T-cell (primary cell): Measurements from ENCODE around the gene GABPB2. TPM values are rescaled to one million over a fixed set of nuclear protein-coding genes. Genes with fewer than 3 reads are reported as not detected.

Experiments used
- ATAC-seq, 4 experiments: fragments of 200-7000 bp in 3 of 4; fragments of 150-1000 bp in 1 of 4; cut with Tn5 transposase; replicated peaks in 1 of 4; 1 replicate in 3 of 4; 2 replicates in 1 of 4; pipeline ENCODE4 v1.10.0; 2021; ENCODE audit warnings: moderate library complexity in 3 of 4, mild to moderate bottlenecking in 2 of 4, moderate number of reproducible peaks in 1 of 4
- CTCF ChIA-PET, 2 donors: fragments of 300-600 bp; sonication (Branson Sonifier 250); formaldehyde crosslinking; loops; one replicate each; lab custom pipeline; 2022; ENCODE audit warnings: antibody characterized with exemption in 2 of 2; lab: Charles Lee
- POLR2A ChIA-PET, 2 donors: fragments of 300-600 bp; sonication (Branson Sonifier 250); formaldehyde crosslinking; loops; one replicate each; lab custom pipeline; 2022; ENCODE audit warnings: antibody characterized with exemption in 2 of 2; lab: Charles Lee
- DNase-seq, 35 experiments: peaks; one replicate each; pipeline versions ENCODE4 v3.0.0 to v3.0.0-alpha.2; 2013 to 2023
- H3K27ac ChIP-seq: one replicate; pipeline ENCODE4 v1.5.1; 2013; ENCODE audit warnings: low read length
- H3K27me3 ChIP-seq, 2 experiments: replicated peaks in 1 of 2; 1 replicate in 1 of 2; 2 replicates in 1 of 2; pipeline versions ENCODE4 v1.6.1 to v1.7.0; 2013; ENCODE audit warnings: low read length in 1 of 2, mixed read lengths in 1 of 2; ENCODE audit not compliant: control insufficient read depth in 2 of 2, insufficient read depth in 2 of 2; ENCODE audit errors: extremely low read depth in 1 of 2
- H3K36me3 ChIP-seq, 2 donors: 1 replicate in 1 of 2; 2 replicates in 1 of 2; pipeline versions ENCODE4 v1.6.1 to v1.7.0; 2013; ENCODE audit warnings: low read length in 1 of 2; ENCODE audit not compliant: control insufficient read depth in 2 of 2, insufficient read depth in 1 of 2; ENCODE audit errors: extremely low read depth in 1 of 2
- H3K4me1 ChIP-seq, 2 experiments: 1 replicate in 1 of 2; 2 replicates in 1 of 2; pipeline versions ENCODE4 v1.6.1 to v1.7.0; 2013; ENCODE audit warnings: low read length in 2 of 2, mixed read lengths in 1 of 2; ENCODE audit not compliant: insufficient read depth in 2 of 2, control insufficient read depth in 1 of 2; ENCODE audit errors: extremely low read depth in 1 of 2
- H3K4me3 ChIP-seq, 2 donors: 1 replicate in 1 of 2; 2 replicates in 1 of 2; pipeline versions ENCODE4 v1.5.1 to v1.7.0; 2013; ENCODE audit warnings: mild to moderate bottlenecking in 2 of 2, low read length in 1 of 2, moderate library complexity in 1 of 2; ENCODE audit not compliant: control insufficient read depth in 1 of 2; ENCODE audit errors: extremely low read depth in 1 of 2
- H3K9me3 ChIP-seq: 2 replicates; pipeline ENCODE4 v1.7.0; 2013
- H3K27ac Mint-ChIP-seq, 2 donors: one replicate each; pipeline ENCODE4 v1.8.0; 2020 to 2021; ENCODE audit warnings: mild to moderate bottlenecking in 2 of 2, mixed read lengths in 2 of 2
- H3K27me3 Mint-ChIP-seq, 2 donors: one replicate each; pipeline ENCODE4 v1.8.0; 2021 to 2022; ENCODE audit warnings: mixed read lengths in 2 of 2
- H3K36me3 Mint-ChIP-seq: one replicate; pipeline ENCODE4 v1.8.0; 2021; ENCODE audit warnings: mixed read lengths
- H3K4me1 Mint-ChIP-seq, 3 donors: one replicate each; pipeline ENCODE4 v1.8.0; 2020 to 2022; ENCODE audit warnings: mixed read lengths in 3 of 3, mild to moderate bottlenecking in 1 of 3
- H3K4me3 Mint-ChIP-seq, 3 donors: one replicate each; pipeline ENCODE4 v1.8.0; 2020 to 2022; ENCODE audit warnings: mild to moderate bottlenecking in 3 of 3, mixed read lengths in 3 of 3, moderate library complexity in 3 of 3
- H3K9me3 Mint-ChIP-seq, 3 donors: one replicate each; pipeline ENCODE4 v1.8.0; 2020 to 2022; ENCODE audit warnings: mixed read lengths in 3 of 3
- WGBS: methylation state at CpG from one replicate; pipeline ENCODE4 v1.1.5; 2013; ENCODE audit warnings: missing lambda C conversion rate; ENCODE audit not compliant: insufficient coverage; 5-methylcytosine and 5-hydroxymethylcytosine counted together
- total RNA-seq, 35 experiments: library from RNA in 6 of 35; stranded (reverse) in 6 of 35; fragments of 120-200 nt in 1 of 35; gene quantifications; one replicate each; pipeline versions ENCODE4 v1.2.1 to v1.2.4 and lab custom pipeline; 2013 to 2026

The GABPB2 gene
- total RNA-seq, 5 donors from 2014 or later (not counting 1 experiment from before 2014, with no cell fraction given), result 29.6 to 41.3 (median 32.5) TPM

GRCh38 chr1:151048645-151049032, 21.9 kb upstream of the GABPB2 start:
- Histone ChIP-seq H3K9me3 (no peaks in the 10 kb centered on the region), H3K36me3 (peaks cover 2 to 29% of the 10 kb centered on the region in 2 donors), H3K4me3 (peak overlapping the region; percentile 75 to 95), H3K4me1 (peaks cover 22 to 47% of the 10 kb centered on the region in 2 experiments), H3K27ac (peak overlapping the region; percentile 72), H3K27me3 (no peaks in the 10 kb centered on the region)
- peak overlapping the region; percentile 88 to 92 (median 89) for H3K4me3 Mint-ChIP-seq
- H3K27ac Mint-ChIP-seq, result peak overlapping the region; percentile 96
- H3K36me3 Mint-ChIP-seq, result peaks cover 24% of the 10 kb centered on the region
- ATAC-seq (peak in 2 of 4 experiments; percentile 4 to 28), DNase-seq (no peak)
- H3K9me3 Mint-ChIP-seq, result no peaks in the 10 kb centered on the region
- H3K4me1 Mint-ChIP-seq, result peaks cover 68 to 78% (median 69%) of the 10 kb centered on the region in 3 donors
- ChIA-PET CTCF (interaction anchor here in 1 of 2 donors (0.6 to 2.0 kb wide), 5 partner anchors 9 to 653 kb away, joined by 3 to 10 read pairs (median 6); partner anchors contain the start of genes CDC42SE1 and MLLT11), POLR2A (interaction anchor here in 1 of 2 donors (1.5 kb wide), 1 partner anchor 9 kb away, joined by 16 read pairs; no protein-coding TSS in a partner anchor)
- WGBS, result 40% methylated on average over 2 of the region's 3 CpGs
- H3K27me3 Mint-ChIP-seq, result no peaks in the 10 kb centered on the region

GRCh38 chr1:151049458-151049857, 21.1 kb upstream of the GABPB2 start:
- ChIA-PET POLR2A (interaction anchor here in 1 of 2 donors (0.7 kb wide), 1 partner anchor 48 kb away, joined by 3 read pairs; no protein-coding TSS in a partner anchor), CTCF (interaction anchor here (1.0 to 2.0 kb wide), 3 partner anchors 8 to 52 kb away, joined by 3 to 10 read pairs (median 7); partner anchors contain the start of gene MLLT11 (in 1 of the 2))
- Mint-ChIP-seq H3K27ac (peak overlapping the region; percentile 96), H3K4me3 (peak overlapping the region in 2 of 3 donors; percentile 34 to 92), H3K27me3 (no peaks in the 10 kb centered on the region), H3K9me3 (no peaks in the 10 kb centered on the region), H3K36me3 (peaks cover 27% of the 10 kb centered on the region), H3K4me1 (peaks cover 73 to 82% (median 74%) of the 10 kb centered on the region in 3 donors)
- H3K27me3 ChIP-seq, result no peaks in the 10 kb centered on the region
- ATAC-seq (no peak), DNase-seq (peak in 1 of 35 experiments; percentile 23)
- peaks cover 27 to 55% of the 10 kb centered on the region in 2 experiments for H3K4me1 ChIP-seq
- WGBS, result 97% methylated on average over 4 of the region's 5 CpGs
- no peaks in the 10 kb centered on the region for H3K9me3 ChIP-seq
- no peak overlapping the region for H3K27ac ChIP-seq
- H3K36me3 ChIP-seq, result peaks cover 2 to 37% of the 10 kb centered on the region in 2 donors
- H3K4me3 ChIP-seq, result no peak overlapping the region

DNA sequence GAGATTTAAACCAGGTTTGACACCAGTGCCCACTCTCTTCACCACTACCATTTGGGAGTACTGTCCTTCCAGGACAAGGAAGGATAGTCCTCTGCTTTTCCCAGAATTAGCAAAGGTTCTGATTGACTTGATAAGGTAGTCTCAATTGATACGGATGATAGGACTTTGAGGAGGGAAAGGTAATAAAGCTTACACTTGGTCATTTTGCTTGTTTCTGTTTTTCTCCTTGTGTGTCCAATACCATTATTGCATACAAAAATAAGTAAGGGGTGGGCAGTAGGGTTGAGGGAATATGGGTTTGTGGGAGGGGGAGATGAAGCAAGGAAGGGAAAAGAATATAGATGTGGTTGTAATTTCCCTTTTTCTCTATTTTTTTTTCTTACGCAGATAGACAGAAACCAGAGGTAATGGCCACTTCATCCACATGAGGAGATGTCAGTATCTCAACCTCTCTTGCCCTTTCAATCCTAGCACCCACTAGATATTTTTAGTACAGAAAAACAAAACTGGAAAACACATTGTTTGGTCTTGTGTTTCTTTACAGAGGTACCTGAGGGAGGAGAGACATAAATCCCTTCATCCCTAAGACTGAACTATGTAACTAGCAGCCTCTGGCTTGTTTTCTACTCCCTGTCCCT, 20.4 kb upstream of the GABPB2 start:
- no peak overlapping the region for H3K27ac ChIP-seq
- ATAC-seq, result no peak
- Mint-ChIP-seq H3K36me3 (peaks cover 35% of the 10 kb centered on the region), H3K4me1 (peaks cover 80 to 88% (median 81%) of the 10 kb centered on the region in 3 donors), H3K27me3 (no peaks in the 10 kb centered on the region), H3K27ac (peak overlapping the region; percentile 96), H3K4me3 (peak overlapping the region in 1 of 3 donors; percentile 92), H3K9me3 (no peaks in the 10 kb centered on the region)
- peaks cover 34 to 62% of the 10 kb centered on the region in 2 experiments for H3K4me1 ChIP-seq
- no peak for DNase-seq
- H3K4me3 ChIP-seq, result no peak overlapping the region
- ChIA-PET POLR2A (interaction anchor here in 1 of 2 donors (0.6 kb wide), 1 partner anchor 134 kb away, joined by 6 read pairs; no protein-coding TSS in a partner anchor), CTCF (interaction anchor here in 1 of 2 donors (1.0 to 1.1 kb wide), 2 partner anchors 10 to 51 kb away, joined by 3 to 7 read pairs; partner anchors contain the start of gene MLLT11)
- no peaks in the 10 kb centered on the region for H3K9me3 ChIP-seq
- no peaks in the 10 kb centered on the region for H3K27me3 ChIP-seq
- peaks cover 2 to 44% of the 10 kb centered on the region in 2 donors for H3K36me3 ChIP-seq
- no CpG with 5 or more reads among the region's 2 CpGs for WGBS

- ChIA-PET CTCF (interaction anchor here in 1 of 2 donors (0.6 kb wide), 1 partner anchor 48 kb away, joined by 3 read pairs; no protein-coding TSS in a partner anchor), POLR2A (interaction anchor here in 1 of 2 donors (0.5 kb wide), 1 partner anchor 29 kb away, joined by 9 read pairs; no protein-coding TSS in a partner anchor)
- H3K9me3 ChIP-seq, result no peaks in the 10 kb centered on the region
- H3K27ac Mint-ChIP-seq, result peak overlapping the region; percentile 78 to 96
- H3K27me3 ChIP-seq, result no peaks in the 10 kb centered on the region
- H3K27me3 Mint-ChIP-seq, result no peaks in the 10 kb centered on the region
- H3K9me3 Mint-ChIP-seq, result no peaks in the 10 kb centered on the region
- H3K27ac ChIP-seq, result peak overlapping the region; percentile 45
- no peak for ATAC-seq
- whole genome bisulfite sequencing, result 60% methylated on average over 1 of the region's 2 CpGs
- no peak for DNase-seq
- peaks cover 48% of the 10 kb centered on the region for H3K36me3 Mint-ChIP-seq
- peaks cover 2 to 54% of the 10 kb centered on the region in 2 donors for H3K36me3 ChIP-seq
- H3K4me3 ChIP-seq, result no peak overlapping the region
- peaks cover 84 to 92% (median 89%) of the 10 kb centered on the region in 3 donors for H3K4me1 Mint-ChIP-seq
- H3K4me1 ChIP-seq, result peaks cover 40 to 70% of the 10 kb centered on the region in 2 experiments
- peak overlapping the region in 1 of 3 donors; percentile 6 for H3K4me3 Mint-ChIP-seq
These were observed 19.1 kb upstream of the GABPB2 start for GRCh38 chr1:151051356-151052009.

GRCh38 chr1:151054971-151055547, 15.5 kb upstream of the GABPB2 start:
- peaks cover 36 to 61% of the 10 kb centered on the region in 2 experiments for H3K4me1 ChIP-seq
- CTCF ChIA-PET, result interaction anchor here in 1 of 2 donors (0.5 to 2.0 kb wide), 2 partner anchors 8 to 25 kb away, joined by 3 to 7 read pairs; partner anchors contain the start of gene C1orf56
- peak overlapping the region; percentile 78 to 100 for H3K4me3 ChIP-seq
- ATAC-seq (no peak), DNase-seq (no peak)
- H3K27ac ChIP-seq, result peak overlapping the region; percentile 92
- H3K36me3 Mint-ChIP-seq, result peaks cover 65% of the 10 kb centered on the region
- no peaks in the 10 kb centered on the region for H3K9me3 ChIP-seq
- POLR2A ChIA-PET, result interaction anchor here in 1 of 2 donors (0.6 kb wide), 1 partner anchor 344 kb away, joined by 3 read pairs; no protein-coding TSS in a partner anchor
- WGBS, result 40% methylated on average over 1 of the region's 4 CpGs
- H3K27me3 Mint-ChIP-seq, result no peaks in the 10 kb centered on the region
- H3K36me3 ChIP-seq, result peaks cover 2 to 60% of the 10 kb centered on the region in 2 donors
- H3K27me3 ChIP-seq, result no peaks in the 10 kb centered on the region
- peaks cover 68 to 82% (median 76%) of the 10 kb centered on the region in 3 donors for H3K4me1 Mint-ChIP-seq
- H3K27ac Mint-ChIP-seq, result peak overlapping the region; percentile 96 to 99
- H3K9me3 Mint-ChIP-seq, result no peaks in the 10 kb centered on the region
- peak overlapping the region; percentile 93 to 99 (median 95) for H3K4me3 Mint-ChIP-seq
